Urothelium cell line (cell line): Measurements from ENCODE around the gene TCF12.
A peak's percentile ranks its signal among the peaks of the same experiment; 100 is the strongest.

Experiments
- DNase-seq: peaks from one replicate; pipeline ENCODE4 v3.0.0; 2011; ENCODE audit warnings: low spot score, mixed read lengths
- FAIRE-seq: peaks from 2 replicates; lab custom pipeline; 2011; peaks lifted over from hg19 to GRCh38; lab: Jason Lieb, UNC

TCF12 gene

GRCh38 chr15:57235186-57235585 is 316.7 kb downstream of the TCF12 start:
- no peak for FAIRE-seq

GRCh38 chr15:57235873-57236272 is 317.4 kb downstream of the TCF12 start:
- DNase-seq (peak; percentile 54), FAIRE-seq (no peak)

More at GRCh38 chr15:57235186-57235585, 316.7 kb downstream of the TCF12 start:
- no peak for DNase-seq

DNA sequence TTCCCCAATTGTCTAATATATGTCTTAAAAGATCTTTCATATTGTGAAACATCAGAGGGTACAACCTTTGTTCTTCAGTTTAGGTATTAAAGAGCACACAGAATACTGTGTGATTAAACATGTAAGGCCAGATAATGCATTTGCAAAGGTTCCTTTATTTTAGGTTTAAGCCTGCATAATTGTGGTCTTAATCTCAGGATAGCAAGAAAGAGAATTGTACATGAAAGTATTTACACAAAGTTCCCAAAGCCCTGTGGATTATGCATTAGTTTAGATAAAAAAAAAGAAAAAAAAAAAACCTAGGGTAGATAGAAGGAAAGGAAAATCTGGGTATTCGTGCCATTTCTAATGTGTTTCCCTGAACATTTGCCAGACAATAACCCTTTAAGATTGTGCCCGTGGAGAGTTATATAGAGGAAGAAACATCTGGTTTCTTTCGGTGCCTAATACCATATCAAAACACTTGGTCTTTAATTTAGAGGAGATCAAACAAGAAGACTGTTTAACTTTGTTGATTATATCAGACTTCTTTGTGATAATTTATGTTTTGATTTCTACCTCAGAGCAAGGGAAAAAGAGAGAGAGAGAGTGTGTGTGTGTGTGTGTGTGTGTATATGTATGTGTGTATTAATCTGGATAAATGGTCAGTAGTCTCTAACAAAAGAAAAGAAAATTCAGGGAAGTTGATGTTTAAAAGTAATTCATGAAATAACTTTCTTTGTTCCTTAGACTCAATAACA is 318.3 kb downstream of the TCF12 start:
- FAIRE-seq: no peak
- DNase-seq: no peak

DNA sequence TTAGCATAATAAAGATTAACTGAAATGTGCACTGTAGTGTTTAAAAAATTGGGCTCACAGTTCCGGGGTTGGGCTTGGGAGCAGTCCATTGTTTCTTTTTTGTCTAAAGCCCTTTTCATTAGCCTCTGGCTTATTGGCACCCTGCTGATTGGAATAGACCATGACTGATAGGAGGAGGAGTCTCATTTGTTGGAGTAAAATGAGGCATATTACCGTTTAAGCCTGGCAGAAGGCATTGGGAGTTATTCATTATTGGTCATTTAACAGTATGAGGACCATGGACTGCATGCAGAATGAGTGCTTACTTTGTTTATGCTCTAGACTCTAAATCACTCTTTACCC is 318.8 kb downstream of the TCF12 start:
- FAIRE-seq (no peak), DNase-seq (no peak)

GRCh38 chr15:57237676-57238075 is 319.2 kb downstream of the TCF12 start:
- FAIRE-seq (no peak), DNase-seq (no peak)

GRCh38 chr15:57245130-57245529 is 326.7 kb downstream of the TCF12 start:
- FAIRE-seq: no peak

GRCh38 chr15:57245714-57246113 is 327.3 kb downstream of the TCF12 start:
- DNase-seq (no peak), FAIRE-seq (no peak)

More at GRCh38 chr15:57245130-57245529, 326.7 kb downstream of the TCF12 start:
- no peak for DNase-seq

DNA sequence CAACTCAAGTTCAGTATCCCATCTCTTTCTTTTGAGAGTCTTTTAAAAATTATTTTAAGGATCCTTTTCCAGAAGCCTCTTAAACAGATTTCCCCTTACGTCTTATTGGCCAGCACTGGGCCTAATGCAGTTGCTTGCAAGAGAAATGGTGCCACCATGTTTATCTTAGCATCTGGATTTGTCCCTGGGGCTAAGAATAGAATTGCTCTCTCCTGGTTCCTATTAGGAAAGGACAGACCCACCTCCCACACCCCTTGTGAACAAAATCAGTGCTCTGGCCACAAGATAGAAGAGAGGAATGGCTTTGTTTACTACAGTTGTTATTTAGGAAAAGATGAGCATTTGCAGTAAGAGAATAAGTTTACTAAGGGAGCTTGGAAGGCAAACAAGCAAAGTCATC is 329.6 kb downstream of the TCF12 start:
- DNase-seq: no peak
- FAIRE-seq: no peak

DNA sequence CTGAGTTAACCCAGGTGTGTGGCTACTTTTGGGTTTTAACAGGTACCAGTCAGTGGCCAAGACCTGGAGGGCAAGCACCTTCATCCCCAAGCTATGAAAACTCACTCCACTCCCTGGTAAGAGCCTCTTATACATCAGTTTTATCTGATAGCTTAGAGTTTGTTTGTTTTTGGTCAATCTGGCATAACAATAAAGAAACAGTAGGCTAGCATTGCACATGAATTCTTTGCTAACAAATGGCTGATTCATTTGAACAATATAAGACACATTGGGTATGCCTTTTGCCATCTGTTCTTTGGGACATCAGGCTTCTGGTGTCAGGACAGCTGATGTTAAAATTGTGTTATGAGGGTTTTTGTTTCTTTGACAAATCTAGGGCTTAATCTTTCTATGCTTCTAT is 332.9 kb downstream of the TCF12 start:
- FAIRE-seq (no peak), DNase-seq (no peak)

DNA sequence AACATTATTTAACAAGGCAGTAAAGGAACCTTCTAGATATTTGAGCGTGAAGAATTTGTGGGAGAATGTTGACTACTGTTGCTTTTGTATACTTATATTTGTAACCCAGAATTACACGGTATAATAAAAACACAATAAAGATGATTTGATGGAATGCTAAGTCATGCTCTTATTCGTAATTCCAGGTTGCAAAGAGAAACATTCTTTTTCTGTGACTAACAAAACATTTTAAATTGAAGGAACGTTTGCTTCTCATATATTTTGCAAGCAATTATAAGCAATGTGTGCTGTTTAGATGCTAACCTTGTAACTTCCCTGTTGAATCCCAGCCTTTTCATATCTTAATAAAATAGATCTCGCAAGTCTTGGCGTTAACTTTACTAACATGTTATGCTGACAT is 333.5 kb downstream of the TCF12 start:
- no peak for FAIRE-seq
- DNase-seq: no peak

DNA sequence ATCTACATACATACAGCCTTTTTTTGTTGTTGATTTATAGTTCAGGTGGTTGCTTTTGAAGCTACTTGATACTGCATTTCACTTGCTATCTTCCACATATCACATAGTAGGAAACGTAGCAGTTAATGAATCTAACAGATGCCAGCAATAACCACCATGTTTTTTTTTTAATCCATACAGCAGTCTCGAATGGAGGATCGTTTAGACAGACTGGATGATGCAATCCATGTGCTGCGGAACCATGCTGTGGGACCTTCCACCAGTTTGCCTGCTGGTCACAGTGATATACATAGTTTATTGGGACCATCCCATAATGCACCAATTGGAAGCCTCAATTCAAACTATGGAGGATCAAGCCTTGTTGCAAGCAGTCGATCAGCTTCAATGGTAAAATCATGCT is 334.6 kb downstream of the TCF12 start:
- no peak for DNase-seq
- FAIRE-seq: no peak

DNA sequence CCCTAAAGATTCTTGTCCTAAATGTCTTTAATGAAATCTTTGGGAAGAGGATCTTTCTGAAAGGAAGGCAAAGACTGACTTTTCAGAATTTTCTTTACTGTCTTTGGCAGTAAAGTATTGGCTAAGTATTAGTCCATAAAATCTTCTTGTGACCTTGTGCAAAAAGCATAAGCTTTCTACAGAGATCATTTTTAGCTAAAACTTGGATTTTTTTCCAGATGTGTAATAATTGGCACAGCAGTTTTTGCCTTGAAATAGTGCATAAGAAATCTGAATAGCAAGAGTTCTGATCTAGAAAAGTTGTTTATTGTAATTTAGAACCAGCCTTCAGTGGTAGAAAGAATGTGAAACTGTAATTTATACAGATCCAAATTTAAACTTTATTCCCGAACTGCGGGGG is 335.1 kb downstream of the TCF12 start:
- DNase-seq: no peak
- no peak for FAIRE-seq

- no peak for DNase-seq
- no peak for FAIRE-seq
Observed at GRCh38 chr15:57255751-57256341, 337.4 kb downstream of the TCF12 start.

DNA sequence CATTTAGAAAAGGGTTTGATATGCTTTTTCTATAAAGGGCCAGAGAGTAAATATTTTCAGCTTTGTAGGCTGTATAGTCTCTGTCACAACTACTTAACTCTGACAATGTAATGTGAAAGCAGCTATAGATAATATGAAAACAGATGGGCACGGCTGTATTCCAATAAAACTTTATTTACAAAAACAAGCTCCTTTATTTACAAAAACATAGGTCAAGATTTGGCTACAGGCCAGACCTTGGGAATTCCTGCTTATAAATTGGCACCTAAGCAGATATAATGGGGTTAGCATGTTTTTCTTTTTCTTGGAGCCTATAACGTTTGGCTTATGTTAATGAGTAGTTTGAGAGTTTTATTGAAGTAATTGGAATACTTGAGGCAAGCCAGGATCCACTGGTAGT is 338.5 kb downstream of the TCF12 start:
- FAIRE-seq (no peak), DNase-seq (no peak)

- FAIRE-seq (no peak), DNase-seq (no peak)
Observed at GRCh38 chr15:57259568-57260040, 341.2 kb downstream of the TCF12 start.

- peak; percentile 30 for FAIRE-seq
- DNase-seq: no peak
Observed at GRCh38 chr15:57263520-57263919, 345.1 kb downstream of the TCF12 start.

DNA sequence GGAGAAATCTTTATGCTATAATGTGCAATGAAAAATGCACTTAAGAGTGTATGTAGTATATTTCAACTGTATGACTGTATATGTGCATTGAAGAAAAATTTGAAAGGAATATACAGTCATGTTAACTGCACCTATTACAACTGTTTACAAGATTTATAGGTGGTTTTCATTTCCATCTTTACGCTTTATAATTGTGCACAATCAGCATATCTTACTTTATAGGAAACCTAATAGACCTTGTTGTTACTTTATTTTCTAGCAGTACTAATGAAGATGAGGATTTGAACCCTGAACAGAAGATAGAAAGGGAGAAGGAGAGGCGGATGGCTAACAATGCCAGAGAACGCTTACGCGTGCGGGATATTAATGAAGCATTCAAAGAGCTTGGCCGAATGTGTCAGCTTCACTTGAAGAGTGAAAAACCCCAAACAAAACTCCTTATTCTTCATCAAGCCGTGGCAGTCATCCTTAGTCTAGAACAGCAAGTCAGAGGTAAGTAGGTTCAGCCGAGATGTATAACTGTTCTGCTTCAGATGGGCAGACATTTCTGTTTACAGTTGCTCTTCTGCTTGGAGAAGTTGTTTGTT is 354.4 kb downstream of the TCF12 start:
- no peak for DNase-seq

DNA sequence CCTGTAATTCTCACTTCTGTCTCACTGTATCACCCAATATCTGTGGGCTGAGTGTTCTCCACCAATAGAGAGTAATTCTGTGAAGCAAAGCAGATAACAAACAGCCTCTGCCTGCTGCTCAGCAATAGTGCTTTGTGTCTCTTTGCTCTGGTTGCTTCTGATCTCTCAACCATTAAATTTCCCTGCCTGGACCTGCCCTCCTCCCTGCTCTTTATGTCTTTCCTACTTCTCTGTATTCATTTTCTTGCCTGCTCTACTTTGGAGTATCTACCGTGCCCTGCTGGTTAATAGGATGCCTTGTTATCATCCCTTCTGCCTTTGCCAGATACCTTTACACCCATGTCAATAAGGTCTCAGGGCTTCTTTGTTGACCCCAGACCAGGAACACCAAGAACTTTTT is 355.0 kb downstream of the TCF12 start:
- FAIRE-seq (no peak), DNase-seq (no peak)

More for the DNA sequence above, 354.4 kb downstream of the TCF12 start:
- FAIRE-seq: no peak

GRCh38 chr15:57278439-57278838 is 360.0 kb downstream of the TCF12 start:
- DNase-seq: no peak
- no peak for FAIRE-seq

- no peak for FAIRE-seq
Observed at GRCh38 chr15:57280464-57280863, 362.0 kb downstream of the TCF12 start.

DNA sequence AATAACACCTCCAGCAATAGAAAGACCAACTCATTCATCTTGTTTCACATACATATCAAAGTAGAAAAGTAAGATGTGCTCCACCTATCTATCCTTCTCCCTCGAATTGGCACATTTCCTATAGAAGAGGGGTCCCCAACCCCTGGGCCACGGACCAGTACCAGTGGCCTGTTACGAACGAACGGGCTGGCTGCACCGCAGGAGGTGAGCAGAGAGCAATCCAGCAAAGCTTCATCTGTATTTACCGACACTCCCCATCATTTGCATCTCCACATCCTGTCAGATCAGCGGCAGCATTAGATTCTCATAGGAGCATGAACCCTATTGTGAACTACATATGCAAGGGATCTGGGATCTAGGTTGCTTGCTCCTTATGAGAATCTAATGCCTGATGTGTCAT is 362.9 kb downstream of the TCF12 start:
- FAIRE-seq: no peak
- DNase-seq: no peak

More at GRCh38 chr15:57280464-57280863, 362.0 kb downstream of the TCF12 start:
- no peak for DNase-seq

DNA sequence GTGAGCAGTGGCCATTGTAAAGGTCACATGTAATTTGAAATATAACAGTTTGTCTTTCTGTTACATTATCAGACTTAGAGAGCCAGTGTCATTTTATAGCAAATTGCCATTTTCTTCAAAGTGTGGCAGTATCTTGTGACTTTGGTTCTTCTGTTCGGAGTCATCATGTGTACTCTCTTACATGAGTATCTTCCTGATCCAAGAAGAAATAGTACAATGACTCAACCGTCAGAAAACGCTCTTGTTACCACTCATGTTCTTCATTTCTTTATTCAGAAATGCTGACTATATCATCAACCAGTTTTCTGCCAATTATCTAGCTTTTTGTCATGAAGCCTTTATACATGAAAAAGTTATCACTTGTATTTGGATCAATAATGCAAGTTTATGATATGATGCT is 364.2 kb downstream of the TCF12 start:
- no peak for DNase-seq
- no peak for FAIRE-seq
